Retinal pigment epithelial cell (primary cell): ENCODE data around the gene NLRP5.

Source experiments
- DNase-seq: peaks from one replicate; pipeline ENCODE4 v3.0.0-alpha.2; 2010; ENCODE audit warnings: low read depth
- H3K4me3 ChIP-seq: 2 replicates; pipeline ENCODE4 v1.5.1; 2011; ENCODE audit warnings: mild to moderate bottlenecking, low read length, control low read depth, moderate library complexity
- CTCF ChIP-seq: conservative IDR thresholded peaks from 2 replicates; pipeline ENCODE4 v1.5.1; 2011; ENCODE audit warnings: low read depth, low read length, control low read depth, inconsistent platforms

NLRP5 gene

GRCh38 chr19:56071151-56071550 is 84.6 kb downstream of the NLRP5 start:
- DNase-seq: no peak
- TF ChIP-seq CTCF: peak; percentile 40
- H3K4me3 ChIP-seq: no peak overlapping the region

GRCh38 chr19:56076498-56076897 is 89.9 kb downstream of the NLRP5 start:
- no peak for DNase-seq
- TF ChIP-seq CTCF: peak; percentile 88
- no peak overlapping the region for H3K4me3 ChIP-seq

GRCh38 chr19:56079609-56080008 is 93.0 kb downstream of the NLRP5 start:
- TF ChIP-seq CTCF: no peak
- no peak for DNase-seq
- no peak overlapping the region for H3K4me3 ChIP-seq

- peak; percentile 66 for TF ChIP-seq CTCF
- H3K4me3 ChIP-seq: peak overlapping the region; percentile 35
- no peak for DNase-seq
These were observed 94.3 kb downstream of the NLRP5 start for GRCh38 chr19:56080669-56081401.

- no peak for TF ChIP-seq CTCF
- no peak for DNase-seq
- no peak overlapping the region for H3K4me3 ChIP-seq
These were observed 97.1 kb downstream of the NLRP5 start for GRCh38 chr19:56083668-56084067.

GRCh38 chr19:56084835-56085536 is 98.4 kb downstream of the NLRP5 start:
- H3K4me3 ChIP-seq: no peak overlapping the region
- TF ChIP-seq CTCF: no peak
- DNase-seq: no peak
